ENCODE data around the gene SLC38A9. TPM values are rescaled to one million over a fixed set of nuclear protein-coding genes. Genes with fewer than 3 reads are reported as not detected.

The SLC38A9 gene
- total RNA-seq, 4 donors from 2014 or later = 19.5 to 44.2 (median 30.4) TPM

DNA sequence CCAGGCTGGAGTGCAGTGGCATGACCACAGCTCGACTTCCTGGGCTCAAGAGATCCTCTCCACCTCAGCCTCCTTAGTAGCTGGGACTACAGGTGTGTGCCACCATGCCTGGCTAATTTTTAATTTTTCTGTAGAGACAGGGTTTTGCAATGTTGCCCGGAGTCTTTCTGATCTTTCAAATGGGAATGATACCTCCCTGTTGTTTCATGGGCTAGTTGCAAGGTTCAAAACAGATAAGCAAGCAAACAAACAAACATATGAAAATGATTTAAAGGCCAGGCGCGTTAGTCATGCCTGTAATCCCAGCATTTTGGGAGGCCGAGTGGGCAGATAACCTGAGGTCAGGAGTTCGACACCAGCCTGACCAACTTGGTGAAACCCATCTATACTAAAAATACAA is 132.1 kb downstream of the SLC38A9 start:
- WGBS, 2 donors = 93 to 97% methylated on average over 6 of the region's 6 CpGs
- Histone ChIP-seq H3K27me3 (no peaks in the 10 kb centered on the region), H3K36me3 (no peaks in the 10 kb centered on the region), H3K4me1 (peaks cover 0 to 12% of the 10 kb centered on the region in 2 donors), H3K9me3 (no peaks in the 10 kb centered on the region), H3K4me3 (replicated peaks in 1 of 3) (no peak overlapping the region), H3K27ac (no peak overlapping the region)
- no peak for TF ChIP-seq POLR2A (IDR thresholded peaks at IDR 0.05)
- TF ChIP-seq, protein P1, sequence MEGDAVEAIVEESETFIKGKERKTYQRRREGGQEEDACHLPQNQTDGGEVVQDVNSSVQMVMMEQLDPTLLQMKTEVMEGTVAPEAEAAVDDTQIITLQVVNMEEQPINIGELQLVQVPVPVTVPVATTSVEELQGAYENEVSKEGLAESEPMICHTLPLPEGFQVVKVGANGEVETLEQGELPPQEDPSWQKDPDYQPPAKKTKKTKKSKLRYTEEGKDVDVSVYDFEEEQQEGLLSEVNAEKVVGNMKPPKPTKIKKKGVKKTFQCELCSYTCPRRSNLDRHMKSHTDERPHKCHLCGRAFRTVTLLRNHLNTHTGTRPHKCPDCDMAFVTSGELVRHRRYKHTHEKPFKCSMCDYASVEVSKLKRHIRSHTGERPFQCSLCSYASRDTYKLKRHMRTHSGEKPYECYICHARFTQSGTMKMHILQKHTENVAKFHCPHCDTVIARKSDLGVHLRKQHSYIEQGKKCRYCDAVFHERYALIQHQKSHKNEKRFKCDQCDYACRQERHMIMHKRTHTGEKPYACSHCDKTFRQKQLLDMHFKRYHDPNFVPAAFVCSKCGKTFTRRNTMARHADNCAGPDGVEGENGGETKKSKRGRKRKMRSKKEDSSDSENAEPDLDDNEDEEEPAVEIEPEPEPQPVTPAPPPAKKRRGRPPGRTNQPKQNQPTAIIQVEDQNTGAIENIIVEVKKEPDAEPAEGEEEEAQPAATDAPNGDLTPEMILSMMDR (IDR thresholded peaks at IDR 0.05) = no peak
- DNase-seq = no peak
- intact Hi-C loops (cut with DNase I) = no loop called here

DNA sequence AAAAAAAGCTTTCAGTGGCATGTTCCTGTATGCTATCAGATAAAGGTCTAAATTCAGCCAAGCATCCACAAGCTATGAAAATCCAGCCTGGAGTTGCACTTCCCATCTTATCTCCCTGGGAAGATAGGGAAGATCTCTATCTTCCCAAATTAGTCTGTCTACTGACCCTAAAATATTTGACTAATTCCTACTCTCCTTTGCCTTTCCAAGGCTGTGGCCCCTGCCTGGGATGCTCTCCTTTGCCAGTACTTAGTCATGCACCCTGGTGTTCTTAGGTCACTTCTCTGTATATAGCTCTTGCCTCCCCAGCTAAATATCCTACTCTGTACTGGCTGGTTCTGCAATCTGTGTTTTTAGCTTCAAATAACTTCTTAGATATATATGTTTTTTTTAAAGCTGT is 133.4 kb downstream of the SLC38A9 start:
- Histone ChIP-seq H3K4me1 (peaks cover 0 to 12% of the 10 kb centered on the region in 2 donors), H3K4me3 (replicated peaks in 1 of 3) (no peak overlapping the region), H3K9me3 (no peaks in the 10 kb centered on the region), H3K27ac (peak overlapping the region in 1 of 3 donors; percentile 17), H3K36me3 (no peaks in the 10 kb centered on the region), H3K27me3 (no peaks in the 10 kb centered on the region)
- intact Hi-C loops (cut with DNase I) = no loop called here
- no peak for TF ChIP-seq POLR2A (IDR thresholded peaks at IDR 0.05)
- TF ChIP-seq, protein P1 (IDR thresholded peaks at IDR 0.05) = no peak
- DNase-seq = no peak

GRCh38 chr5:55577353-55578060 is 134.6 kb downstream of the SLC38A9 start:
- 51 to 55% methylated on average over 6 of the region's 6 CpGs for WGBS, 2 donors
- DNase-seq = no peak

DNA sequence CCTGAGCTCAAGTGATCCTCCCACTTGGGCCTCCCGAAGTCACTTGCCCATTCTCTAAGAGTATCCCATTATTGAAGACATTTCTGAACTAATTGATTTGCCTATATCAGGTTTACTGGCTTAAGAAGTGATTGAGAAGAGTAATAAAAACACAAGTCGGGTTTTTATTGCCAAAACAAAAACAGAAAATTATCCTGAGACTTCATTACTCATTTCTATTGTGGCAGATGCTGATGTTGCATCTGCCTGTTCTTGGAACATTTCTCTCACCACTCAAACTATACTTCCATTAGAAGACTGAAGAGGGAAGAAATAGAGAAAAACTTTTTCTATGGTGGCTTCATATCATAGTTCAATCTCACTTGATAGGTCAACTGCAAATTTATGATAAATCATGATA is 135.5 kb downstream of the SLC38A9 start:
- no peak for DNase-seq
- no peaks in the 10 kb centered on the region for H3K27me3 ChIP-seq
- H3K4me1 ChIP-seq = peaks cover 0 to 12% of the 10 kb centered on the region in 2 donors
- H3K4me3 ChIP-seq (replicated peaks in 1 of 3) = no peak overlapping the region
- 71 to 72% methylated on average over 2 of the region's 2 CpGs for WGBS, 2 donors
- TF ChIP-seq, protein P1 (IDR thresholded peaks at IDR 0.05) = no peak
- no peak for TF ChIP-seq POLR2A (IDR thresholded peaks at IDR 0.05)
- no peaks in the 10 kb centered on the region for H3K36me3 ChIP-seq
- intact Hi-C loops (cut with DNase I) = no loop called here
- H3K9me3 ChIP-seq = no peaks in the 10 kb centered on the region
- H3K27ac ChIP-seq = peak overlapping the region; percentile 25 to 55 (median 33)

More at GRCh38 chr5:55577353-55578060, 134.6 kb downstream of the SLC38A9 start:
- Histone ChIP-seq H3K27ac (peak overlapping the region; percentile 25 to 55 (median 33)), H3K9me3 (no peaks in the 10 kb centered on the region), H3K4me3 (replicated peaks in 1 of 3) (no peak overlapping the region), H3K27me3 (no peaks in the 10 kb centered on the region), H3K36me3 (no peaks in the 10 kb centered on the region), H3K4me1 (peaks cover 0 to 12% of the 10 kb centered on the region in 2 donors)
- intact Hi-C loops (cut with DNase I) = no loop called here
- TF ChIP-seq, protein P1 (IDR thresholded peaks at IDR 0.05) = no peak
- no peak for TF ChIP-seq POLR2A (IDR thresholded peaks at IDR 0.05)

Small RNA genes lying within 50 kb of the gene (small RNA-seq; reads per million reads assigned to genes)
- gene AC016632.1 = not detected

Other genes starting within 250 kb of the SLC38A9 start
- gene PLPP1, start 177.4 kb downstream of the SLC38A9 start, total RNA-seq = 100 to 1,000 TPM; 172 to 284 (median 248) TPM
- gene DDX4, start 25.7 kb upstream of the SLC38A9 start, total RNA-seq = under 1 TPM in 2 of 4 donors, not detected in 2; 0.27 to 0.33 TPM
- not detected for gene IL31RA, start 139.0 kb upstream of the SLC38A9 start, total RNA-seq